ENCODE measurements around the gene EFNA1.

Gene EFNA1

GRCh38 chr1:155083865-155084721 lies 43.6 kb upstream of the EFNA1 start:
- peak overlapping the region in 4 of 5 donors; percentile 48 to 88 (median 86) for H3K4me3 ChIP-seq (ENCODE audit: low read depth in 1 of 5, low read length in 5 of 5)
- peaks cover 41 to 53% (median 50%) of the 10 kb centered on the region in 5 donors for H3K27me3 ChIP-seq (ENCODE audit: control insufficient read depth in 5 of 5, insufficient read depth in 4 of 5, low read length in 5 of 5)
- H3K36me3 ChIP-seq (ENCODE audit: control insufficient read depth in 5 of 5, insufficient read depth in 5 of 5, low read length in 5 of 5) = no peaks in the 10 kb centered on the region
- H3K27ac ChIP-seq (ENCODE audit: low read depth, low read length) = no peak overlapping the region
- H3K9ac ChIP-seq (ENCODE audit: low read length in 5 of 5) = peak overlapping the region in 1 of 5 donors; percentile 35
- H3K9me3 ChIP-seq (ENCODE audit: control insufficient read depth in 5 of 5, low read length in 5 of 5) = no peaks in the 10 kb centered on the region
- H3K4me1 ChIP-seq (ENCODE audit: control insufficient read depth in 5 of 5, insufficient read depth in 5 of 5, low read length in 5 of 5) = peaks cover 3 to 66% (median 54%) of the 10 kb centered on the region in 5 donors

- peak overlapping the region; percentile 76 to 88 (median 85) for H3K4me3 ChIP-seq (ENCODE audit: low read depth in 1 of 5, low read length in 5 of 5)
Observed at GRCh38 chr1:155084722-155085503, 42.8 kb upstream of the EFNA1 start.

GRCh38 chr1:155085504-155086127 lies 42.1 kb upstream of the EFNA1 start:
- Histone ChIP-seq H3K27me3 (ENCODE audit: control insufficient read depth in 5 of 5, insufficient read depth in 4 of 5, low read length in 5 of 5) (peaks cover 31 to 37% (median 37%) of the 10 kb centered on the region in 5 donors), H3K9ac (ENCODE audit: low read length in 5 of 5) (peak overlapping the region in 4 of 5 donors; percentile 72 to 79 (median 76)), H3K9me3 (ENCODE audit: control insufficient read depth in 5 of 5, low read length in 5 of 5) (no peaks in the 10 kb centered on the region), H3K27ac (ENCODE audit: low read depth, low read length) (peak overlapping the region; percentile 75), H3K36me3 (ENCODE audit: control insufficient read depth in 5 of 5, insufficient read depth in 5 of 5, low read length in 5 of 5) (no peaks in the 10 kb centered on the region), H3K4me1 (ENCODE audit: control insufficient read depth in 5 of 5, insufficient read depth in 5 of 5, low read length in 5 of 5) (peaks cover 3 to 51% (median 39%) of the 10 kb centered on the region in 5 donors), H3K4me3 (ENCODE audit: low read depth in 1 of 5, low read length in 5 of 5) (peak overlapping the region; percentile 72 to 88 (median 85))

More at GRCh38 chr1:155084722-155085503, 42.8 kb upstream of the EFNA1 start:
- no peaks in the 10 kb centered on the region for H3K36me3 ChIP-seq (ENCODE audit: control insufficient read depth in 5 of 5, insufficient read depth in 5 of 5, low read length in 5 of 5)
- peaks cover 3 to 58% (median 46%) of the 10 kb centered on the region in 5 donors for H3K4me1 ChIP-seq (ENCODE audit: control insufficient read depth in 5 of 5, insufficient read depth in 5 of 5, low read length in 5 of 5)
- peak overlapping the region in 4 of 5 donors; percentile 72 to 79 (median 76) for H3K9ac ChIP-seq (ENCODE audit: low read length in 5 of 5)
- H3K27ac ChIP-seq (ENCODE audit: low read depth, low read length) = peak overlapping the region; percentile 75
- H3K27me3 ChIP-seq (ENCODE audit: control insufficient read depth in 5 of 5, insufficient read depth in 4 of 5, low read length in 5 of 5) = peaks cover 33 to 44% (median 42%) of the 10 kb centered on the region in 5 donors
- H3K9me3 ChIP-seq (ENCODE audit: control insufficient read depth in 5 of 5, low read length in 5 of 5) = no peaks in the 10 kb centered on the region

- H3K4me1 ChIP-seq (ENCODE audit: control insufficient read depth in 5 of 5, insufficient read depth in 5 of 5, low read length in 5 of 5) = peaks cover 6 to 48% (median 35%) of the 10 kb centered on the region in 5 donors
Observed at GRCh38 chr1:155086128-155086741, 41.4 kb upstream of the EFNA1 start.

DNA sequence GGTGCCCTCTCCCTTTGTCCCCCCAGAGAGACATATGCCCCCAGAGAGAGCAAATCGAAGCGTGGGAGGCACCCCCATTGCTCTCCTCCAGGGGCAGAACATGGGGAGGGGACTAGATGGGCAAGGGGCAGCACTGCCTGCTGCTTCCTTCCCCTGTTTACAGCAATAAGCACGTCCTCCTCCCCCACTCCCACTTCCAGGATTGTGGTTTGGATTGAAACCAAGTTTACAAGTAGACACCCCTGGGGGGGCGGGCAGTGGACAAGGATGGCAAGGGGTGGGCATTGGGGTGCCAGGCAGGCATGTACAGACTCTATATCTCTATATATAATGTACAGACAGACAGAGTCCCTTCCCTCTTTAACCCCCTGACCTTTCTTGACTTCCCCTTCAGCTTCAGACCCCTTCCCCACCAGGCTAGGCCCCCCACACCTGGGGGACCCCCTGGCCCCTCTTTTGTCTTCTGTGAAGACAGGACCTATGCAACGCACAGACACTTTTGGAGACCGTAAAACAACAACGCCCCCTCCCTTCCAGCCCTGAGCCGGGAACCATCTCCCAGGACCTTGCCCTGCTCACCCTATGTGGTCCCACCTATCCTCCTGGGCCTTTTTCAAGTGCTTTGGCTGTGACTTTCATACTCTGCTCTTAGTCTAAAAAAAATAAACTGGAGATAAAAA lies 40.7 kb upstream of the EFNA1 start:
- Histone ChIP-seq H3K27me3 (ENCODE audit: control insufficient read depth in 5 of 5, insufficient read depth in 4 of 5, low read length in 5 of 5) (peaks cover 19 to 25% (median 24%) of the 10 kb centered on the region in 5 donors), H3K36me3 (ENCODE audit: control insufficient read depth in 5 of 5, insufficient read depth in 5 of 5, low read length in 5 of 5) (no peaks in the 10 kb centered on the region), H3K4me3 (ENCODE audit: low read depth in 1 of 5, low read length in 5 of 5) (no peak overlapping the region), H3K9ac (ENCODE audit: low read length in 5 of 5) (no peak overlapping the region), H3K4me1 (ENCODE audit: control insufficient read depth in 5 of 5, insufficient read depth in 5 of 5, low read length in 5 of 5) (peaks cover 7 to 46% (median 33%) of the 10 kb centered on the region in 5 donors), H3K27ac (ENCODE audit: low read depth, low read length) (no peak overlapping the region), H3K9me3 (ENCODE audit: control insufficient read depth in 5 of 5, low read length in 5 of 5) (no peaks in the 10 kb centered on the region)

More at GRCh38 chr1:155086128-155086741, 41.4 kb upstream of the EFNA1 start:
- Histone ChIP-seq H3K27ac (ENCODE audit: low read depth, low read length) (no peak overlapping the region), H3K27me3 (ENCODE audit: control insufficient read depth in 5 of 5, insufficient read depth in 4 of 5, low read length in 5 of 5) (peaks cover 27 to 33% (median 30%) of the 10 kb centered on the region in 5 donors), H3K9ac (ENCODE audit: low read length in 5 of 5) (no peak overlapping the region), H3K36me3 (ENCODE audit: control insufficient read depth in 5 of 5, insufficient read depth in 5 of 5, low read length in 5 of 5) (no peaks in the 10 kb centered on the region), H3K4me3 (ENCODE audit: low read depth in 1 of 5, low read length in 5 of 5) (peak overlapping the region in 1 of 5 donors; percentile 85), H3K9me3 (ENCODE audit: control insufficient read depth in 5 of 5, low read length in 5 of 5) (no peaks in the 10 kb centered on the region)

DNA sequence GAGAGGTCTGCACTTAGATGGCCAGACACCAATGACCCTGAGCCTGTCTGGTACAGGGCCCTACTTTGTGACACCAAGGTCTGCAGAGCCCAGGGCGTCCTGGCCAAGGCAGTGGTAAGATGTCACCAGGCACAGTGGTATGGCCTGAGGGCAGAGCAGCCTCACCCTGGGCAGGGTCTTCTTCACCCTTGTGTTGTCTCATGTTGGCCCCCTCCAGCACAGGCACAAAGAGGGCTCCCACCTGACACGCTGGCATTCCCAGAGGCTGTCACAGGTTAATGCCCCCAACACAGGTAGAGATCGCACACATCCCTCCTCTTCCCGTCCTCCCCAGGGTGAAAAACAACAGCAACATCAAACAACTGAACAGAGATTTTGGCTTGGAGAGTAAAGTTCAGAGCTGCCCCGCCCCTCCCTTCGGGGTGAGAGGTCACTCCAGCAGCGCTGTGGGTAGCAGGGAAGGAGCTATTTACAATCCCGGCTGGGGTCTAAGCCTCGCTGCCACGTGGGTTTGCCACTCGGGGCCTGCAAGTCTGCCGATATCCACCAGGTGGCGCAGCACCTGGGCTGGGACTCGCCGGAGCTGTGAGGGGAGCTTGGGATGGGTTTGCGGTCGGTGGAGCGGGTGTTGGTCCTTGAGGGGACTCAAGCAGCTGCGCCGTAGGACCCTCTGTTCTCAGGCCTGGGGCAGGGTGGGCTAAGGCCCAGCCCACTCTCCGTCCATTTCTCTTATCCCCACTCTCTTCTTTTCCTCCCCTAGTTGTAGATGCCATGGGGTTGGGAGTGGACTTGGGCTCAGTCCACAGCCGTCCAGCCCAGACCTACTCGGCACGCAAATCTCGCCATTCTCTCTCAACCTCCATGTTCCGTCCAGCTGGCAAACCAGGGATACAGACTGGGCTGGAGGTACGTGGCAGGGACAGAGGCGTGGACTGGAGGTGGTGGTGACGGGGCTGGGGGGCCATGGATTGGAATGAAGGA lies 36.3 kb upstream of the EFNA1 start:
- H3K9me3 ChIP-seq (ENCODE audit: control insufficient read depth in 5 of 5, low read length in 5 of 5) = no peaks in the 10 kb centered on the region
- H3K27ac ChIP-seq (ENCODE audit: low read depth, low read length) = no peak overlapping the region
- peak overlapping the region in 1 of 5 donors; percentile 20 for H3K9ac ChIP-seq (ENCODE audit: low read length in 5 of 5)
- no peaks in the 10 kb centered on the region for H3K27me3 ChIP-seq (ENCODE audit: control insufficient read depth in 5 of 5, insufficient read depth in 4 of 5, low read length in 5 of 5)
- peaks cover 10 to 31% (median 21%) of the 10 kb centered on the region in 5 donors for H3K4me1 ChIP-seq (ENCODE audit: control insufficient read depth in 5 of 5, insufficient read depth in 5 of 5, low read length in 5 of 5)
- H3K36me3 ChIP-seq (ENCODE audit: control insufficient read depth in 5 of 5, insufficient read depth in 5 of 5, low read length in 5 of 5) = no peaks in the 10 kb centered on the region
- H3K4me3 ChIP-seq (ENCODE audit: low read depth in 1 of 5, low read length in 5 of 5) = peak overlapping the region in 1 of 5 donors; percentile 25

- Histone ChIP-seq H3K9me3 (ENCODE audit: control insufficient read depth in 5 of 5, low read length in 5 of 5) (no peaks in the 10 kb centered on the region), H3K9ac (ENCODE audit: low read length in 5 of 5) (no peak overlapping the region), H3K4me1 (ENCODE audit: control insufficient read depth in 5 of 5, insufficient read depth in 5 of 5, low read length in 5 of 5) (peaks cover 10 to 27% (median 19%) of the 10 kb centered on the region in 5 donors), H3K36me3 (ENCODE audit: control insufficient read depth in 5 of 5, insufficient read depth in 5 of 5, low read length in 5 of 5) (no peaks in the 10 kb centered on the region), H3K27me3 (ENCODE audit: control insufficient read depth in 5 of 5, insufficient read depth in 4 of 5, low read length in 5 of 5) (no peaks in the 10 kb centered on the region), H3K4me3 (ENCODE audit: low read depth in 1 of 5, low read length in 5 of 5) (no peak overlapping the region), H3K27ac (ENCODE audit: low read depth, low read length) (no peak overlapping the region)
Observed at GRCh38 chr1:155092131-155092530, 35.5 kb upstream of the EFNA1 start.

DNA sequence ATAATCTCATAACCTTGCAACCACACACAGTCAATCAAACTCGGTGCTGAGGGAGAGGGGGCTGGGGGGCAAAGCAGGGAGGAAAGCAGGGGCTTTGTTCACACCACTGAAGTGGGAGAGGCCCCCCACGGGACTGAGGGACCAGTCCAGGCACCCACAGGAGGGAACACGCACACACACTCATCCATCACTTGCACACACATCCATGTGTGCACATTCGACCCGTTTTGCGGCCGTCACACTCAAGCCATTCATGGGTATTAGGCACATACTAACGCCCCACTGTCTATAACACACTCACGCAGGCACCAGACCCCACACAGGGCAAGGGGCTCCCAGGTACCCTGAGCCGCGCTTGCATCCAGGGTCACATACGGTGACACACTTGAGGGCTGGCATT lies 35.0 kb upstream of the EFNA1 start:
- Histone ChIP-seq H3K27me3 (ENCODE audit: control insufficient read depth in 5 of 5, insufficient read depth in 4 of 5, low read length in 5 of 5) (no peaks in the 10 kb centered on the region), H3K4me3 (ENCODE audit: low read depth in 1 of 5, low read length in 5 of 5) (no peak overlapping the region), H3K4me1 (ENCODE audit: control insufficient read depth in 5 of 5, insufficient read depth in 5 of 5, low read length in 5 of 5) (peaks cover 10 to 27% (median 19%) of the 10 kb centered on the region in 5 donors), H3K36me3 (ENCODE audit: control insufficient read depth in 5 of 5, insufficient read depth in 5 of 5, low read length in 5 of 5) (no peaks in the 10 kb centered on the region), H3K27ac (ENCODE audit: low read depth, low read length) (no peak overlapping the region), H3K9me3 (ENCODE audit: control insufficient read depth in 5 of 5, low read length in 5 of 5) (no peaks in the 10 kb centered on the region), H3K9ac (ENCODE audit: low read length in 5 of 5) (no peak overlapping the region)
